Measurements from ENCODE around the gene CRABP2.
A peak's percentile ranks its signal among the peaks of the same experiment; 100 is the strongest.

The CRABP2 gene

DNA sequence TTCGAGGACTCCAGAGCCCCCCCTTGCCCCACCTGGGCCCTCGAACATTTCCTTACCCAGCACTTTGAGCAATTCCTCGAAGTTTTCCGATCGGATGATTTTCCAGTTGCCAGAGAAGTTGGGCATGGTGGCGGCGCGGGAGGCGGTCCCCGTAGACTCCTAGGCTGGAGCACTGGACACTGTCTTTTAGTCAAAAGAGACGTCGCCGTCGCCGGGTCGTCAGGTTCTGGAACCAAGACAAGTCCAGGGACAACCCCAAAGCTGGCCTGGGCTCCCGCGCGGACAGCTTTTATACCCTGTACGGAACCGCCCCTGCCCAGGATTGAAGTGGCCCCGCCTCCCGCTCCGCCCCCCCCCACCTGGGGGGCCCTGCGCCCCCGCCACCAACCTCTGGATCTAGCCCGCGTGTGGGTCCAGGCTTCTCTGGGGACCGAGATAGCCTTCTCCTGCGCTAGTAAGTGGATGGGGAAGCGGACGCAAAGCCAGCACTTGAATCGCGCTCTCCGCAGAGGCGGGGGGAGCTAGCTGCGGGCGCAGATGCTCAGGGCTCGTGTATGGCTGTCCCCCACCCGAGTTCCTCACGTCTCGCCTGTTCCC is at the start of gene CRABP2:
Gene CRABP2, minus strand, starts transcription at position 263 of the 597 bp plus-strand sequence. Its CDS starts 137 bp downstream, at position 126.
- no peak for DNase-seq (ENCODE audit: low read depth, low spot score)

DNA sequence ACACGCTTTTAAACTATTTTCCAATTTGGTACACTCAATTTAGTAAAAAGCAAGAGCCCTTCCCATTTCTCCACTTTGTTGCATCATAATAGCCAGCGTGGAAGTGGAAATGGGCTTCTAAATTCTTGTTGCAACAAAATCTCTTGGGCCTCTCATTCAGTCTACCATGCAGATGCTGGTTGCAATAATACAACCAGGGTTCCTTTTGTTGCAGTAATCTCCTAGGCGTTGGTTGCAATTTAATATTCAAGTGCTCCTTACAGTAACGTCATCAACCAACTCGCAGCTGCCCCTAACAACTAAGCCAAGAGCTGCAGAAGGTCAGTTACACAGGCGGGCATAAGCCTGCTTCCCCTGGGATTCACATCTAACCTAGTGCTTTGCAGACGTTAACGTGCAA is 48.8 kb upstream of the CRABP2 start:
- DNase-seq (ENCODE audit: low read depth, low spot score), result no peak

DNA sequence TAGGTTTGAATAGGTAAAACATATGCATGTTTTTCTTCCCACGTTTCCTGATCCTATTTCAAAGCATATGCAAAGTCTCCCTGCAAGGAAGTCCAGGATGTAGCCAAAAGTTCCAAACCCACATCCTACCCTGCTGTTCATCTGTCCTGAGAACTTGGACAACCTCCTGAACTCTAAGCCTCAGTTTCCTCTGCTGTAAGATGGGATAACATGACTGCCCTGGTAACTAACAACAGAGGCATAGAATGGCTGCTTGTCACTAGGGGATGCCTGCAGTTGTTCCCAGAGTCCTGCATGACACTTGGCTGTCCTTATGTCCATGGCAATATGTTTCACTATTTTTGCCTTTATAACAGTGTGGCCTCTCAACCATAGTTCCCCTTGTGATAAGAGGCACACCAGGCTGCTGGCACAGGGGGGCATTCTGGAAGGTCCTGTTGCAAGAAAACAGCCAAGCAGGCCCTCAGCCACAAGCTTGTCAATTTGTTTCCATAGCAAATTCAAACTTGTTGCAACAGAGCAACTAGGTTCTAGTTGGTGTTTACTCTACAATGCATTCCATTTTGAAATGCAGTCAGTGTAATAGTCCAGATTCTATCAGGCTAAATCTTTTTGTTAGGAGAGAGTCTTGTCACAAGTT is 47.6 kb upstream of the CRABP2 start:
- no peak for DNase-seq (ENCODE audit: low read depth, low spot score)

DNA sequence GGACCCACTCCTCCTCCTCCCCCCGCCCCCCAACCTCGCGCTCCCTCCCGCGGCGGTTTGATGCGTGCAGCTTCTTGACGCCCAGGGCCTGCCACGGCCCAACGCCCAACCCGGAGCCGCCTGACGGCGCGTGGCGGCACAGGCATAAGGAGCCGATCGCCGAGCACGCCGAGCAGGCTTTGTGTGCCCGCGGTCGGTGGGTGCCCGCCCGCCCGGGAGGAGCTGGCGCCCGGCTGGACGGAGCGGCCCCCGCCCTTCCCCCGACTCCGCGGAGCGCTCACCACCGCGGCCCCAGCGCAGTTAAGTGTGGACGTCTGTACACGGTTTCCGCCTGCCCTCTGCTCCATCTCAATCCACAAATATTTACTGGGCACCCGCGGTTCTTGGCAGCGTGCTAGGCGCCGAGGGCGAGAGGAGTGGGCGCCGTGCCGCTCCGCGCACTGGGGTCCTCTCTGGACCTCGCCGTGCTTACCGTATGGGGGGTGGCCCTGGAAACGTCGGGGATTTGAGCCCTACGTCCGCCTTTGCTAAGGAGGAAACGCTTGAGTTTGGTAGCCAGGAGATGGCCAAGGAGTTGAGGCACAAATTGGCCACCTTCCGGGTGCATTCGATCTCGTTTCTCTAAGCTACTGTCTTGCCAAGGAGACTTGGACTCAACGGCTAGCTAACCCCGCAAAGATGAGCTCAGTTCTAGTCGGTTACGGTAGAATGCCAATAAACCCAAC is 46.5 kb upstream of the CRABP2 start:
- peak; percentile 95 for DNase-seq (ENCODE audit: low read depth, low spot score)

DNA sequence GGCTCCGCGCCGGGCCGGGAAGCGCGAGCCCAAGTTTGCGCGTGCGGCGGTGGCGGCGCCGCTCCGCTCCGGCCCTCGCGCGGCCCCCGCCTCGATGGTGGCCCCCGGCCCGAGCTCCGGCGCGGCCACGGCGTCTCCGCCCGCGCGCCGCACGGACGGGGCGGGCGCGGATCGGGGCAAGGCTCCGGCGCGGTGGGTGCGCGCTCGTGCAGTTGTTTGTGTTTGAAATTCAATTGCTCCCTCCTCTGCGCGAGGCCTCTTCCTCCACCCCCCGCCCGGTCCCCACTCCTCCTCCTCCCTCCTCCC is 46.0 kb upstream of the CRABP2 start, which contains the start of gene HDGF:
Gene HDGF, minus strand, starts transcription at position 225 of the 306 bp plus-strand sequence. CDS start 246 bp downstream, outside the sequence.
- no peak for DNase-seq (ENCODE audit: low read depth, low spot score)

DNA sequence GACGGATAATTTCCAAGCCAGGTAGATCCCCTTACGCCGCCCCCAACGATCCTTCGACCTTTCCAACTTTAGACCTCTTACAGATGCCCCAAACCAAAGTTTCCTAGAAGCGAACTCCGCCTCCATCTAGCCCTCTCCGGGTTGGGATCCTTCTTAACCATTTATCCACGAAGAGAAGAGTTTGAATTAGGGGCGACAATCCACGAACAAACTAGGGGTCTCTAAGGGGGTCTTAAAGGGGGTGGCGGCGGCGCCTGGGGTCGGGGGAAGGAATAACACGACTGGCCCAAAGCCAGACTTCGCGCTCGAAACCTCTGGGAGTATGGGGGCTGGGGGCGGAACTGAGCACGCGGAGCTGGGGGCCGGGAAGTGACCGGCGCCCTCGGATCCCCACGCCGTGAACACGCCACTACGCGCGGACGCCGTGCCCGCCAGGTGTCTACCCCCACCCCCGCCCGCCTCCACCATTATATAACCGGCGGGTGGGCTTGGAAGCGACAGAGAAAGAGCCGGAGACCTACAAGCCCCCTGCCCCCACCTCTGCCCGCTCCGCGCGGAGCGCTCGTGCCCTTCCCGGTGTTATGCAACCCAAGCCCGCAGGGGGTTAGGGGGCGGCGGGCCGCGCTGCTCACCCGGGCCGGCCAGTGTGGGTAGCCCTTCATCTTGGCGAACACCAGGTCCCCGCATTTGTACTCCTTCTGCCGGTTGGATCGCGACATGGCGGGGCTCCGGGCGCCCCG is 45.5 kb upstream of the CRABP2 start:
- DNase-seq (ENCODE audit: low read depth, low spot score), result no peak

DNA sequence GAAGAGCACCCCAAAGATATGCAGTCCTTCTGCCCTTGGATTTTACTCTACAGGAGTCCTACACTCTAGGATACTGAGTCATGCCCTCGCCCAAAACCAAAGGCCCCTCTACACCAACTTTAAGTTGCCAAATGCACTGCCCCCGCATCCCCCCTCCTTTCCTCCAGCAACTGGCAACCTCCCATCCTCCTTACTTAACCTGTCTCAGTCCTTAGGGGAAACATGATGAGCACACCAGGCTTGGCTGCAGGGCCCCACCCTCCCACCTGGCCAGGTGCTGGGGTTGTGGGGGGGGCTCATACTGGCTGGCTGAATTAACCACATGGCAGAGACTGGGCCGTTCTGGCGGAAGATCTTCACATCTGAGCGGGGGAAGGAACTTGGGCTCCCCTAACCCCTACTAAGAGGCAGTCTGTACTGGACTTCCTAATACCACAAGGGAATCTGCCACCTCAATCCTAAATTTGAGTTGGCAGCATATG is 44.8 kb upstream of the CRABP2 start:
- no peak for DNase-seq (ENCODE audit: low read depth, low spot score)

DNA sequence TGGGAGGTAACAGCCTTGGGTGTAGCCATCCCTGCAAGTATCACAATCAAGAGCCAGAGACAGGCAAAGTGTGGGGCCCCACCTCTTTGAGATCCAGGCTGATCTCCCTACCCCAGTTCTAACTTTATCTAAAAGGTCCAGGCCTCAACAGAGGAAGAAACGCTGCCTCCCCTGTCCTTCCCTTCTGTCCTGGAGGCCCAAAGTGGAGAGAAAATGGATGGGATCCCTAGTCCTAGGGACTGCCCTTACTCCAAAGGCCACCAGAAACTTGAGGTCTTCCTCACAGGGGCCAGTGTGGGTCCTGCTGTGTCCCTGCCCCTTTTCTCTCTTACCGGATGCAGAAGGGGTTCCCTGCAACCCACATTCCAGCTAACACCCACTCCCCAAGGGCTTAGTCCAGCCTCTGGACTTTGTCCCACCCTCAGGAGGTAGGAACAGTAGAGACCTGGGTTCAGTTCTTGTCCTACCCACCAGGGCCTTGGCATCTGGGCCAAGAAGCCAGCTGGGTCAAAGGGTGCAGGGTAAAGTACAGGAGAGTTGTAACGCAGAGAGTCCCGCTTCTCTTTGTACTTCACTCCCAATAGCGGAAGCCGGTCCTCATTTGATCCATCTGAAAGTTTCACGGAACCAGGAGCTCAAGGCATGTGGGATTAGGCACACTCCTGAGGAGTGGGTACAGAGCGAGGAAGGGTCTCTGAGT is 44.2 kb upstream of the CRABP2 start:
- no peak for DNase-seq (ENCODE audit: low read depth, low spot score)

DNA sequence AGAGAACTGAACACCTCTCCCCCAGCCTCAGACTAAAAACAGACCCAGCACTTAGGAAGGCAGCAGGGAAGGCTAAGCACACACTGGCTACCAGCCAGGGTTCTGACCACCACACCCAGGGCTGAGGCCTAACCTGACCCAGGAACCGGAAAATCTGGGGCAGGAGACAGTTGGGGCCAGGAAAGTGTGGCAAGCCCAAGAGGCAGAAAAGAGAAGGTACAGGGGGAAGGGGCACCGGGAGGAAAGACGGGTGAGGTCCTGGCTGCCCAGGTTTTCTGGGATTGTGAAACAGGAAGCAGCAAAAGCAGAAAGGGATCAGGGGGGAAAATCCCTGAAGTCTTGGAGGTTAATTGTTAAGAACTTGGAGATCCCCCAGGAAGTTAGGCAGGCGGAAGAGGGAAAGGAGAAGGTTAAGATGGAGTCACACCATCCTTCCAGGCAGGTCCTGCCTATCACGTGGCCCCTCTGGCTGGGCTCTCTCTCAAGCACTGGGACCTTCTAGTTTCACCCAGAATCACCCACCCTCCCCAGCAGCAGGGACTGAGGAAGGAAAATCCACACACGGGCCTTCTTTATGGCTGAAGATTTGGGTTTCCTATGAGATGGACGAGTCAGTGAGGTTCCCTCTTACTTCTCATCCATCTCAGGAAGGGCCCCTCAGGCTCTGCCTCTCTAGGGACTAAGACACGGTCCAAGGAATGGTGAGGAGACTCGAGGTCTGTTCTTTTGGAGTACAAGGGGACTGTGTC is 43.5 kb upstream of the CRABP2 start:
- no peak for DNase-seq (ENCODE audit: low read depth, low spot score)

DNA sequence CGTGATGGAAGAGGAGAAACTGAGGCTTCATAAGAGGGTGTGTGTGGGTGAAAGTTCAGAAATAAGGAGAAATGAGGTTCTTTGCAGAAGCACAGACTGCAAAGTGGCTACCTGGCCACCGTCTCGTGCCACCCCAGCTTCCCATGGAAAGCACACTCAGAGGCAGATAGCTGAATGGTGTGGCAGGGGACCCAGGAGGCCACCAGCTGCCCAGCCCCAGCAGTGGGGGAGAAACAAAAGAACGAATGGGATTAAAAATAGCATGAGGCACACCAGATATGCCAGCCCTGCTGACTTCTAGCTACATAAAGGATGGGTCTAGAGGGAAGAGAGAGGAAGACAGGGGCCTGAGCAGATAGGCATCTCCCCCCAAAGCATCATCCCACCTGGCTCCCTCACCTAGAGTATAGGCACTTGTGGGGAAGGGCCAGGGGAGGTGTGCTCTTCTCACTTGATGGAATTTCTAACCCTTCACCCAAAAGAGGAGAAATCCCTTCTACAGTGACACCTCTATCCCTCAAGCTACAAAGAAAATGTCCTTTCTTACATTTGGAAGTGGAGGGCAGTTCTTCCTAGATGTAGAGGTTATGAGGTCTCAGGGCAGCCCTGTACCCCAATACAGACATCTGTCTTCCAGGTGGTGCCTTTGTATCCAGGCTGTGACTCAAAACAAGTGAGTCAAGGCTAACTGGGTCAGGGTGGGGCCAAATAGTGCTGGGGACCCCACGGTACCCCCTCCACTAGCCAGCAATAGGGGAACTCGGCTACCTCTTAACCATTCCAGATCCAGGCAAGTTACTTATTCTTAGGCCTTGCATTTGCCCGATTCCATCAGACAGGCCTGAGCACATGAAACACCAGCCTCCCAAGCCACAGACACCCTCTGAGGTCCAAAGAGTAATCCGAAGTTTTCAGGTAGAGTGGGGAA is 42.6 kb upstream of the CRABP2 start:
- DNase-seq (ENCODE audit: low read depth, low spot score), result no peak

DNA sequence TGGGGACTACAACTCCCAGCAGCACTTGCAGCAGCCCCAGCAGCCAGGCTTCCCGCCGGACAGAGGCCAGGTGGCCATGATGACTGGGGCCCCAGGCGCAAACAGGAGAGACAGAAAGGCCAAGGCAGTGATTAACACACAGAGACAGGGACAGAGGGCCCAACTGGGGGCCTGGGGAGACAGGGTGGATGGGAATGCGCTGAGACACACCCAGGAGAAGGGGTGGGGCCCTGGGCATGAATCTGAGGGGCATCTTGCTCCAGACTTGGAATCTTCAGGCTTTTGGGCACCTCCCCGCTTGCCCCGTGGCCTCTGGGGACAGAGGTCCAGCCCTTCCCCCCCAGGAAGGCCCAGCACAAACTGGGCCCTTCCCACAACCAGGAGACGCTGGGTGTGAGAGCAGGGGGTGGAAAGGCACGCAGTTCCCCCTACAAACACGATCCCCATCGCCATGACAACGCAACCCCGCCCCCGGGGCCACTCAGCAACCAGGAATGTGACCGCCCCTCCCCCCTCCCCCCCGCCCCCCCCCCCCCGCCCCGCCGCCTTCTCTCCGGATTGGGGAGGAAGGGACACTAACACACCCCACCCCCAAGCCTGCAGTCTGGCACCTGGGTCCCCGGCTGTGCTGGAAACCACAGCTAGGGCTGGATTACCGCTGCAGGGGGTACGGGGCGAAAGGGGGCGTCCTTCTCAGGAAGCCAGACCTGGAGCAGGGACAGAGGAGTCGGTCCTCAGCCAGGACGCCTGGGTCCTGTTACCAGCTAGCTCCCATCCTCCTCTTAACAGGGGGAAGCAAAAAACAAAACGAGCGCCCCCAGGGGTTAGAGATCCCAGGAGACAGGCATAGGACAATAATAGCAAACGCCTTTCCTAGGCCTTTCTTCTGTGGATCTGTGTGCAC is 41.6 kb upstream of the CRABP2 start:
- peak; percentile 72 for DNase-seq (ENCODE audit: low read depth, low spot score)

DNA sequence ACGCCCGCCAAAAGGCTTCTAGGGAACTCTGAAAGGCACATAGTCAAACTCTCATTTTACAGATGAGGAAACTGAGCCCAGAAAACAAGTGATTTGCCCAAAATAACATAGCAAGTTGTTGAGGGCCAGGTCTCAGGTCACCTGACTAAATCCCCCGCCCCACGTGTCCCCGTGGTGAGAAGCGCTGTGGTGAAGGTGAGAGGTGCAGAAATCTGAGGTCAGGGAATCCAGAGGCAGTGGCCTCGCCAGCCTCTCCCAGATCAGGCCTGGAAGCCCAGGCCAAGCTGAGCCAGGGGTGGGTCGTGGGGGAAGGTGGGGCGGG is 41.0 kb upstream of the CRABP2 start:
- no peak for DNase-seq (ENCODE audit: low read depth, low spot score)

DNA sequence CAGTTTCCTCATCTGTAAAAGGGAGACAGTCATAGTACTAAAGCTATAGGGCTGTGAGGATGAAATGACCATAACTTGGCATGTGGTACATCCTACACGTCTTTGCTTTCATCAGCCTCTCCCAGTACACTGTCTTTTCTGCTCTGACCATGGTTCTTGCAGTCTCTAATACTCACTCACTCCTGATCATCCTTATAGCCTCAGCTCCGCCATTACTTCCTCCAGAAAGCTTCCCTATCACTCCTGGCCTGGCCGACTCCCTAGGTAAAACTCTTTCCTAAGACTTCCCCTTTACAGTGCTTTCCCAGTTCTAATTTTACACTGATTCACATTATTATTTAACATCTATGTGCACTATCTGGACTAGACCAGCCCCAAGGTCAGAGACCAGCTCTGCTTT is 40.5 kb upstream of the CRABP2 start:
- no peak for DNase-seq (ENCODE audit: low read depth, low spot score)

DNA sequence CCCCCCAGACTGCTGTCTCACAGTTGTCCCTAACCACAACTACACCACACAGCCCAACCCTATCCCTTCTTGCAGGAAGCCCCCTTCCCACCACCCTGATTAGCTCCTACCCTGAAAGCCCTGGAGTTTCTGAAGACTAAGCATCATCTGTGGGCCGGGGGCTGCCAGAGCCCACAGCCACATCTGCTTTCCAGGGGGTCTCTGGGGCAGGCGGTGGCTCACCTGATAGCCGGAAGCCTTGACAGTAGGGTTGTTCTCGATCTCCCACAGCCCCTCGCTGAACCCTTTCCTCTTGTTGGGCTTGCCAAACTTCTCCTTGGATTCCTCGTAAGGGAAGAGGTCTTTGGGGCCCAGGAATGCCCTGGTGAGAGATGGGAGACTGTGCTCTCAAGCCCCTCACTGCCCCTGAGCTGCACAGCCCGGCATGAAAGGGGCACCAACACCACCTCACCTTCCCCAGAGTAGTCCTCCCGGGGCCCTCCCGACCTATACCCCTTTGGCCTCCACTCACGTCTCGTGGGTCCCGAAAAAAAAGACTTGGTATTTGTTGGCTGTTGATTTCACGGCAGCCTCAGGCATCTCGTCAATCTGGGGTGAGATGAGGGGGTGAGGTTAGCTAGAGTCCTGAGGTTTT is 39.5 kb upstream of the CRABP2 start:
- no peak for DNase-seq (ENCODE audit: low read depth, low spot score)

DNA sequence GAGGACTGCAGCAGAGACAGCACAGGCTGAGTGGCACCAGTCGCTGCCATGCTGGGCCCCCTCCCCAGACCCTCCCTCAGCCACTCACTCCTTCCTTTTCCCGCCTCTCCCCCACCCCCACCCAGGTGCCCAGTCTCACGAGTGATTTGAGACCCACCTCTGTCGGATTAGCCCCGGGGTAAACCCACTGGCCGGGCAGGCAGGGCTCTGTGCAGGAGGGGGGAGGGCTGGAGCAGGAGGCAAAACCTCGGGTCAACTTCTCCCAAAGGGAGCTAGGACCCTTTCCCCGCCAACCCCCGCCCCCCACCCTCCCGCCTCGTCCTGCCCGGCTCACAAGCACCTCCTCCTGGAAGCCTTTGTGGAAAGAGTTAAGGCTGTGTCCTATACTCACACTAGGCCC is 39.0 kb upstream of the CRABP2 start:
- no peak for DNase-seq (ENCODE audit: low read depth, low spot score)

DNA sequence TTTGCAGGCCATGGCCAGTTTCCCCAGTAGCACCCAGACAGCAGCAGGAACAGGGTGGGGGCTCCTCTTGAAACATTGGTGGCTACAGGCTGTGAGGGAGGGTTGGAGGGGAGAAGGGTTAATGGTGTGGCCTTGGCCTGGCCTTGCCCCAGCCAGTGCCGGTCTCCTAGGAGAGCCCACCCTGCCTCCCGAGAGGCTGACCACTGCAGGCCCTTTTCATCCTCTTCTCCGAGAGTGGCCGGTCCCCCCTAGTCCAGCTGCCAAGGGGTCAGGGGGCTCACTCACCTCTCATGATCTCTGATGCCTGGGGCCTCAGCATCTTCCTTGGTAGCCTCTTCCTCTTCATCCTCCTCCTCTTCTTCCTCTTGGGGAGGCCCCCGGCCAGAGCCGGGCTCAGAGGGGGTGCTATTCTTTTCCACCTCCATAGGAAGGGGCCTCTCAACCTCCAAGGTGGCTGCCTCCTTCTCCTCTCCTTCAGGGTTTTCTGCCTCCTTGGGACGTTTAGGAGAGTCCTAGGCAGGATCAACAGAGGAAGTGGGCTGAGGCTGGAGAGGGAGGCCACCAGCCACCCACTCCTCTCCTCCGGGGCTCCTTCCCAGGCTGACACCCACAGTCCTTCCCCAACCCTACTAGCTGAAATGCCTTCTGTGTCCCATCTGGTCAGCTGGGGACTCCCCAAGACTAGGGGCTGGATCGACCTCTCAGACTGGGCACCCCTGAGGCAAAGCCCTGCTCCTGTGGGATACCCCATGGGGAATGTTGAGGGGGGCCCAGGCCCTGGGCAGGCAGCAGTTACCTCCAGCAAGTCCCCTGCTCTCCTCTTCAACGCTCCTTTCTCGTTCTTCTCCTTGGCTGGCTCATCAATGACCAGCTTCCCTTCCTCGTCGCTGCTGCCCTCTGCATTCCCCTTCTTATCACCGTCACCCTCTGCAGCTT is 38.3 kb upstream of the CRABP2 start:
- DNase-seq (ENCODE audit: low read depth, low spot score), result no peak

DNA sequence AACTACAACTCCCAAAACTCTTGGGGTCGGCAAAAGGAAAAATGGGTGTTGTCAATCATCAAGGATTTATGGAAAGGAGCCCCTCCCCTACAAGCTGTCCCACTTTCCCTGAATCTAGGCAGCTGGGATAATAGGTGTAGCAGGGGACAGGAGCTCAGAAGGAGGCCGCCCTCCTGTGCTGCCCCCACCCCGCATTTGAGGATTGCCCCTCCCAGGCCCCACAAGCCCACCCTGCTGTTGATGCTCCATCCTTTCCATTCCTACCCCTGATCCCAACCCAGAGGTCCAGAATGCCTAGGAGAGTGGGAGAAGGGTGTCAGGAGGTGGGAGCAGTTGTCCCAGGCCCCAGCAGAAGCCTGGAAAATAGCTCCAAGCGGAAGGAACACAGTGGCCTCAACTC is 37.4 kb upstream of the CRABP2 start:
- DNase-seq (ENCODE audit: low read depth, low spot score), result no peak

All from smooth muscle cell of the brain vasculature (primary cell).